Liver (tissue), 3 donors: ENCODE data around the gene RLBP1.

ENCODE experiments used
- FOXA1 ChIP-seq: IDR thresholded peaks from 2 replicates; pipeline ENCODE4 v1.6.1; 2016; ENCODE audit warnings: antibody characterized with exemption
- GABPA ChIP-seq, 2 donors: IDR thresholded peaks in 1 of 2; conservative IDR thresholded peaks in 1 of 2; 2 replicates each; pipeline ENCODE4 v1.6.1; 2016; ENCODE audit warnings: antibody characterized with exemption in 2 of 2, mild to moderate bottlenecking in 1 of 2, moderate library complexity in 1 of 2
- HNF4G ChIP-seq: IDR thresholded peaks from 2 replicates; pipeline ENCODE4 v1.6.1; 2016; ENCODE audit warnings: antibody characterized with exemption
- RAD21 ChIP-seq, 2 donors: IDR thresholded peaks; 2 replicates each; pipeline ENCODE4 v1.6.1; 2016; ENCODE audit warnings: antibody characterized with exemption in 2 of 2, mild to moderate bottlenecking in 2 of 2
- SP1 ChIP-seq: IDR thresholded peaks from 2 replicates; pipeline ENCODE4 v1.6.1; 2018; ENCODE audit warnings: antibody characterized with exemption, mild to moderate bottlenecking
- TAF1 ChIP-seq: conservative IDR thresholded peaks from 2 replicates; pipeline ENCODE4 v1.6.1; 2016; ENCODE audit warnings: antibody characterized with exemption, mild to moderate bottlenecking
- TF ChIP-seq, protein P1 (sequence below): fragments of 150-350 bp; IDR thresholded peaks from 2 replicates; pipeline ENCODE4 v1.5.1; 2017; ENCODE audit warnings: improper control_type of control experiment, low read depth, low read length; ENCODE audit not compliant: missing input control
- TF ChIP-seq, protein P2 (sequence below): IDR thresholded peaks from 2 replicates; pipeline ENCODE4 v1.6.1; 2016; ENCODE audit warnings: antibody characterized with exemption
- TF ChIP-seq, protein P3 (sequence below): IDR thresholded peaks from 2 replicates; pipeline ENCODE4 v1.6.1; 2016; ENCODE audit warnings: antibody characterized with exemption
- TF ChIP-seq, protein P4 (sequence below): IDR thresholded peaks from 2 replicates; pipeline ENCODE4 v1.6.1; 2016; ENCODE audit warnings: antibody characterized with exemption, mild to moderate bottlenecking
- donor health status: healthy.
- donor health status: healthy.

DNA sequence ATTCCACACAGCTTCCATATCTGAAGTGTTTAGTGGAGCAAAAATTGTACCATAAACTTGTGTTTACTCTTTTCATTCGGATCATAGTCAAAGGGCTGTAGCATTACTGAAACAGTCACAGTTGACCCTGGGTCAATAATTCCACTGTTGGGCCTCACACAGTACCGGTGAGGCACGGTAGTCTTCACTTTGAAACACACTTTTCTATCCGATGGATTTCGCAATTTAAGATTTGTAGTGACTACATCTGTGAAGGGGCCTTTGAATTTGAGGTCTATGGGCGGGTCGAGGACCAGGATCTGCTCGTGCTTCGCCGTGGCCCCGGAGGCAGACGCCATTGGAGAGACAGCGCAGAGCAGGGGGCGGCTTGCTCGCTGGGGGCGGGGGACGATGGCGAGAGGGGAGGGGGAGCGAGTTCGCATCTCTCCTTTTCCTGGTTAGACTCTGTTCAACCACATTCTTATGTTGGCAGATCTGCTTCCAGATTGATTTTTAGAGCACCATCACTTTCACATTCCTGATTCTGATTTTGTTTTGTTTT lies 19.8 kb downstream of the RLBP1 start:
- no peak for TF ChIP-seq HNF4G
- TF ChIP-seq, protein P1, sequence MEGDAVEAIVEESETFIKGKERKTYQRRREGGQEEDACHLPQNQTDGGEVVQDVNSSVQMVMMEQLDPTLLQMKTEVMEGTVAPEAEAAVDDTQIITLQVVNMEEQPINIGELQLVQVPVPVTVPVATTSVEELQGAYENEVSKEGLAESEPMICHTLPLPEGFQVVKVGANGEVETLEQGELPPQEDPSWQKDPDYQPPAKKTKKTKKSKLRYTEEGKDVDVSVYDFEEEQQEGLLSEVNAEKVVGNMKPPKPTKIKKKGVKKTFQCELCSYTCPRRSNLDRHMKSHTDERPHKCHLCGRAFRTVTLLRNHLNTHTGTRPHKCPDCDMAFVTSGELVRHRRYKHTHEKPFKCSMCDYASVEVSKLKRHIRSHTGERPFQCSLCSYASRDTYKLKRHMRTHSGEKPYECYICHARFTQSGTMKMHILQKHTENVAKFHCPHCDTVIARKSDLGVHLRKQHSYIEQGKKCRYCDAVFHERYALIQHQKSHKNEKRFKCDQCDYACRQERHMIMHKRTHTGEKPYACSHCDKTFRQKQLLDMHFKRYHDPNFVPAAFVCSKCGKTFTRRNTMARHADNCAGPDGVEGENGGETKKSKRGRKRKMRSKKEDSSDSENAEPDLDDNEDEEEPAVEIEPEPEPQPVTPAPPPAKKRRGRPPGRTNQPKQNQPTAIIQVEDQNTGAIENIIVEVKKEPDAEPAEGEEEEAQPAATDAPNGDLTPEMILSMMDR: no peak
- no peak for TF ChIP-seq RAD21 (IDR thresholded peaks at IDR 0.05)
- TF ChIP-seq FOXA1: no peak
- no peak for TF ChIP-seq SP1
- TF ChIP-seq, protein P2, sequence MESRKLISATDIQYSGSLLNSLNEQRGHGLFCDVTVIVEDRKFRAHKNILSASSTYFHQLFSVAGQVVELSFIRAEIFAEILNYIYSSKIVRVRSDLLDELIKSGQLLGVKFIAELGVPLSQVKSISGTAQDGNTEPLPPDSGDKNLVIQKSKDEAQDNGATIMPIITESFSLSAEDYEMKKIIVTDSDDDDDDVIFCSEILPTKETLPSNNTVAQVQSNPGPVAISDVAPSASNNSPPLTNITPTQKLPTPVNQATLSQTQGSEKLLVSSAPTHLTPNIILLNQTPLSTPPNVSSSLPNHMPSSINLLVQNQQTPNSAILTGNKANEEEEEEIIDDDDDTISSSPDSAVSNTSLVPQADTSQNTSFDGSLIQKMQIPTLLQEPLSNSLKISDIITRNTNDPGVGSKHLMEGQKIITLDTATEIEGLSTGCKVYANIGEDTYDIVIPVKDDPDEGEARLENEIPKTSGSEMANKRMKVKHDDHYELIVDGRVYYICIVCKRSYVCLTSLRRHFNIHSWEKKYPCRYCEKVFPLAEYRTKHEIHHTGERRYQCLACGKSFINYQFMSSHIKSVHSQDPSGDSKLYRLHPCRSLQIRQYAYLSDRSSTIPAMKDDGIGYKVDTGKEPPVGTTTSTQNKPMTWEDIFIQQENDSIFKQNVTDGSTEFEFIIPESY: no peak
- TF ChIP-seq, protein P3, sequence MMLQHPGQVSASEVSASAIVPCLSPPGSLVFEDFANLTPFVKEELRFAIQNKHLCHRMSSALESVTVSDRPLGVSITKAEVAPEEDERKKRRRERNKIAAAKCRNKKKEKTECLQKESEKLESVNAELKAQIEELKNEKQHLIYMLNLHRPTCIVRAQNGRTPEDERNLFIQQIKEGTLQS: no peak
- TF ChIP-seq, protein P4, sequence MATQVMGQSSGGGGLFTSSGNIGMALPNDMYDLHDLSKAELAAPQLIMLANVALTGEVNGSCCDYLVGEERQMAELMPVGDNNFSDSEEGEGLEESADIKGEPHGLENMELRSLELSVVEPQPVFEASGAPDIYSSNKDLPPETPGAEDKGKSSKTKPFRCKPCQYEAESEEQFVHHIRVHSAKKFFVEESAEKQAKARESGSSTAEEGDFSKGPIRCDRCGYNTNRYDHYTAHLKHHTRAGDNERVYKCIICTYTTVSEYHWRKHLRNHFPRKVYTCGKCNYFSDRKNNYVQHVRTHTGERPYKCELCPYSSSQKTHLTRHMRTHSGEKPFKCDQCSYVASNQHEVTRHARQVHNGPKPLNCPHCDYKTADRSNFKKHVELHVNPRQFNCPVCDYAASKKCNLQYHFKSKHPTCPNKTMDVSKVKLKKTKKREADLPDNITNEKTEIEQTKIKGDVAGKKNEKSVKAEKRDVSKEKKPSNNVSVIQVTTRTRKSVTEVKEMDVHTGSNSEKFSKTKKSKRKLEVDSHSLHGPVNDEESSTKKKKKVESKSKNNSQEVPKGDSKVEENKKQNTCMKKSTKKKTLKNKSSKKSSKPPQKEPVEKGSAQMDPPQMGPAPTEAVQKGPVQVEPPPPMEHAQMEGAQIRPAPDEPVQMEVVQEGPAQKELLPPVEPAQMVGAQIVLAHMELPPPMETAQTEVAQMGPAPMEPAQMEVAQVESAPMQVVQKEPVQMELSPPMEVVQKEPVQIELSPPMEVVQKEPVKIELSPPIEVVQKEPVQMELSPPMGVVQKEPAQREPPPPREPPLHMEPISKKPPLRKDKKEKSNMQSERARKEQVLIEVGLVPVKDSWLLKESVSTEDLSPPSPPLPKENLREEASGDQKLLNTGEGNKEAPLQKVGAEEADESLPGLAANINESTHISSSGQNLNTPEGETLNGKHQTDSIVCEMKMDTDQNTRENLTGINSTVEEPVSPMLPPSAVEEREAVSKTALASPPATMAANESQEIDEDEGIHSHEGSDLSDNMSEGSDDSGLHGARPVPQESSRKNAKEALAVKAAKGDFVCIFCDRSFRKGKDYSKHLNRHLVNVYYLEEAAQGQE: no peak
- no peak for TF ChIP-seq TAF1
- TF ChIP-seq GABPA (IDR thresholded peaks at IDR 0.05 in 1 of 2, conservative IDR thresholded peaks at IDR 0.05 in 1 of 2): no peak
